Gastrocnemius medialis (tissue), 4 donors: ENCODE results near the gene PLS1.

Source experiments
- POLR2A ChIP-seq, 2 donors: fragments of 450-650 bp; IDR thresholded peaks; one replicate each; pipeline ENCODE4 v1.6.1; 2017; ENCODE audit warnings: antibody characterized with exemption in 2 of 2, mild to moderate bottlenecking in 2 of 2, moderate library complexity in 2 of 2
- TF ChIP-seq, protein P1 (sequence below), 5 experiments: fragments of 450-650 bp in 3 of 5; fragments of 200-600 bp in 2 of 5; sonication (generic) in 2 of 5; IDR thresholded peaks in 4 of 5; conservative IDR thresholded peaks in 1 of 5; 1 replicate in 4 of 5; 2 replicates in 1 of 5; pipeline ENCODE4 v1.5.1; 2016 to 2019; ENCODE audit warnings: antibody characterized with exemption in 5 of 5, mild to moderate bottlenecking in 3 of 5, moderate library complexity in 3 of 5

DNA sequence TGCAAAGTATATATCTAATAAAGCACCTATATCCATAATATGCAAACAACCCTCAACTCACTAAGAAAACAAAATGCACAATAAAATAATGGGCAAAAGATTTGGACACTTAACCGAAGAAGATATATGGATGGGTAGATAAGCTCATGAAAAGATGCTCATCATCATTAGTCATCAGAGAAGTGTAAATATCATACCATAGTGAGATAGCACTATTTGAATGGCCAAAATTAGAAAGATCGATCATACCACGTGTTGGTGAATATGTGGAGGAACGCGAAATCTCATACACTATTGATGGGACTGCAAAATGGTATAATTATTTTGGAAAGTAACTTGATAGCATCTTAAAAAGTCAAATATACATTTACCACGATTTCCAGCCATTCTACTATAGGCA is 40.5 kb downstream of the PLS1 start:
- TF ChIP-seq POLR2A (IDR thresholded peaks at IDR 0.05) = no peak
- TF ChIP-seq, protein P1, sequence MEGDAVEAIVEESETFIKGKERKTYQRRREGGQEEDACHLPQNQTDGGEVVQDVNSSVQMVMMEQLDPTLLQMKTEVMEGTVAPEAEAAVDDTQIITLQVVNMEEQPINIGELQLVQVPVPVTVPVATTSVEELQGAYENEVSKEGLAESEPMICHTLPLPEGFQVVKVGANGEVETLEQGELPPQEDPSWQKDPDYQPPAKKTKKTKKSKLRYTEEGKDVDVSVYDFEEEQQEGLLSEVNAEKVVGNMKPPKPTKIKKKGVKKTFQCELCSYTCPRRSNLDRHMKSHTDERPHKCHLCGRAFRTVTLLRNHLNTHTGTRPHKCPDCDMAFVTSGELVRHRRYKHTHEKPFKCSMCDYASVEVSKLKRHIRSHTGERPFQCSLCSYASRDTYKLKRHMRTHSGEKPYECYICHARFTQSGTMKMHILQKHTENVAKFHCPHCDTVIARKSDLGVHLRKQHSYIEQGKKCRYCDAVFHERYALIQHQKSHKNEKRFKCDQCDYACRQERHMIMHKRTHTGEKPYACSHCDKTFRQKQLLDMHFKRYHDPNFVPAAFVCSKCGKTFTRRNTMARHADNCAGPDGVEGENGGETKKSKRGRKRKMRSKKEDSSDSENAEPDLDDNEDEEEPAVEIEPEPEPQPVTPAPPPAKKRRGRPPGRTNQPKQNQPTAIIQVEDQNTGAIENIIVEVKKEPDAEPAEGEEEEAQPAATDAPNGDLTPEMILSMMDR (IDR thresholded peaks at IDR 0.05 in 4 of 5, conservative IDR thresholded peaks at IDR 0.05 in 1 of 5) = no peak
